ENCODE data around the gene RRP8. TPM values are rescaled to one million over a fixed set of nuclear protein-coding genes. Genes with fewer than 3 reads are reported as not detected.

The RRP8 gene
- total RNA-seq, 1 experiment from 2014 or later = 15.1 TPM

DNA sequence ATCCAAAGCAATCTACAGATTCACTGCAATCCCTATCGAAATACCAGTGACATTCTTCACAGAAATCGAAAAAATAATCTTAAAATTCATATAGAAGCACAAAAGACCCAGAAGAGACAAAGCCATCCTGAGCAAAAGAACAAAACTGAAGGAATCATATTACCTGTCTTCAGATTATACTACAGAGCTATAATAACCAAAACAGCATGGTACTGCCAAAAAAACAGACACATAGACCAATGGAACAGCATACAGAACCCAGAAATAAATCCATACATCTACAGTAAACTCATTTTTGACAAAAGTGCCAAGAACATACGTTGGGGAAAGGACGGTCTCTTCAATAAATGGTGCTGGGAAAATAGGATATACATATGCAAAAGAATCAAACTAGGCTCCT lies 18.9 kb downstream of the RRP8 start:
- H3K9me3 ChIP-seq (ENCODE audit: low read length) = peaks cover 8% of the 10 kb centered on the region; the same call in 1 of the 2 replicates
- no peak overlapping the region for H3K9ac ChIP-seq (ENCODE audit: low read length)
- ATAC-seq (no peak), DNase-seq (no peak)
- no peaks in the 10 kb centered on the region for H3K9me2 ChIP-seq (replicated peaks; ENCODE audit: low read length)
- POLR2A ChIA-PET (ENCODE audit: unreplicated experiment) = no interaction called here
- TF ChIP-seq EZH2 (IDR thresholded peaks at IDR 0.05; ENCODE audit: low read length, unreplicated experiment) (no peak), EZH2phosphoT487 (IDR thresholded peaks at IDR 0.05; ENCODE audit: borderline replicate concordance, low read length) (no peak)
- TF ChIP-seq, protein P1, sequence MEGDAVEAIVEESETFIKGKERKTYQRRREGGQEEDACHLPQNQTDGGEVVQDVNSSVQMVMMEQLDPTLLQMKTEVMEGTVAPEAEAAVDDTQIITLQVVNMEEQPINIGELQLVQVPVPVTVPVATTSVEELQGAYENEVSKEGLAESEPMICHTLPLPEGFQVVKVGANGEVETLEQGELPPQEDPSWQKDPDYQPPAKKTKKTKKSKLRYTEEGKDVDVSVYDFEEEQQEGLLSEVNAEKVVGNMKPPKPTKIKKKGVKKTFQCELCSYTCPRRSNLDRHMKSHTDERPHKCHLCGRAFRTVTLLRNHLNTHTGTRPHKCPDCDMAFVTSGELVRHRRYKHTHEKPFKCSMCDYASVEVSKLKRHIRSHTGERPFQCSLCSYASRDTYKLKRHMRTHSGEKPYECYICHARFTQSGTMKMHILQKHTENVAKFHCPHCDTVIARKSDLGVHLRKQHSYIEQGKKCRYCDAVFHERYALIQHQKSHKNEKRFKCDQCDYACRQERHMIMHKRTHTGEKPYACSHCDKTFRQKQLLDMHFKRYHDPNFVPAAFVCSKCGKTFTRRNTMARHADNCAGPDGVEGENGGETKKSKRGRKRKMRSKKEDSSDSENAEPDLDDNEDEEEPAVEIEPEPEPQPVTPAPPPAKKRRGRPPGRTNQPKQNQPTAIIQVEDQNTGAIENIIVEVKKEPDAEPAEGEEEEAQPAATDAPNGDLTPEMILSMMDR (conservative IDR thresholded peaks at IDR 0.05; ENCODE audit: low read depth, low read length) = no peak
- H3K4me1 ChIP-seq (ENCODE audit: insufficient read depth, low read length) = no peaks in the 10 kb centered on the region
- H3K27me3 ChIP-seq (ENCODE audit: low read length) = no peaks in the 10 kb centered on the region
- intact Hi-C loops (cut with micrococcal nuclease) = no loop called here
- H3K4me2 ChIP-seq (ENCODE audit: low read length) = no peak overlapping the region
- H4K20me1 ChIP-seq (ENCODE audit: low read length) = no peaks in the 10 kb centered on the region
- H3K4me3 ChIP-seq (ENCODE audit: low read length) = no peak overlapping the region
- H3F3A ChIP-seq (ENCODE audit: low read length, unreplicated experiment) = no peaks in the 10 kb centered on the region
- no peak overlapping the region for H3K27ac ChIP-seq (ENCODE audit: low read length)
- BruUV-seq (replicated peaks) = no TSS peak
- H3K36me3 ChIP-seq (ENCODE audit: low read depth, low read length) = peaks cover 13% of the 10 kb centered on the region; the same call in 1 of the 2 replicates
- no peaks in the 10 kb centered on the region for H3K79me2 ChIP-seq (ENCODE audit: low read length)
- no peak overlapping the region for H2AFZ ChIP-seq (ENCODE audit: low read length)
- CTCF ChIA-PET = no interaction called here

DNA sequence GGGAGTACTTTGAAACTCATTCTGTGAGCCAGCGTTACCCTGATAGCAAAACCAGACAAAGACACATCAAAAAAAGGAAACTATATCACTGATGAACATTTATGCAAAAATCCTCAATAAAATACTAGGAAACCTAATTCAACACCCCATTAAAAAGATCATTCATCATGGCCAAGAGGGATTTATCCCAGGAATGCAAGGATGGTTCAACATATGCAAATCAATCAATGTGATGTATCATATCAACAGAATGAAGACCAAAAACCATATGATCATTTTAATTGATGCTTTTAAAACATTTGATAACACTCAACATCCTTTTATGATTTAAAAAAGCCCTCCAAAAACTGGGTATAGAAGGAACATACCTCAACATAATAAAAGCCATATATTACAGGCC lies 19.8 kb downstream of the RRP8 start:
- Histone ChIP-seq H3F3A (ENCODE audit: low read length, unreplicated experiment) (no peaks in the 10 kb centered on the region), H3K79me2 (ENCODE audit: low read length) (no peaks in the 10 kb centered on the region), H2AFZ (ENCODE audit: low read length) (no peak overlapping the region), H3K9me2 (replicated peaks; ENCODE audit: low read length) (no peaks in the 10 kb centered on the region), H3K4me1 (ENCODE audit: insufficient read depth, low read length) (no peaks in the 10 kb centered on the region), H3K27ac (ENCODE audit: low read length) (no peak overlapping the region), H4K20me1 (ENCODE audit: low read length) (no peaks in the 10 kb centered on the region), H3K36me3 (ENCODE audit: low read depth, low read length) (peaks cover 13% of the 10 kb centered on the region; the same call in 1 of the 2 replicates), H3K4me3 (ENCODE audit: low read length) (no peak overlapping the region), H3K9me3 (ENCODE audit: low read length) (peaks cover 8% of the 10 kb centered on the region; the same call in 1 of the 2 replicates), H3K4me2 (ENCODE audit: low read length) (no peak overlapping the region), H3K27me3 (ENCODE audit: low read length) (no peaks in the 10 kb centered on the region), H3K9ac (ENCODE audit: low read length) (no peak overlapping the region)
- no TSS peak for BruUV-seq (replicated peaks)
- intact Hi-C loops (cut with micrococcal nuclease) = no loop called here
- POLR2A ChIA-PET (ENCODE audit: unreplicated experiment) = no interaction called here
- TF ChIP-seq, protein P1 (conservative IDR thresholded peaks at IDR 0.05; ENCODE audit: low read depth, low read length) = no peak
- TF ChIP-seq EZH2 (IDR thresholded peaks at IDR 0.05; ENCODE audit: low read length, unreplicated experiment) = no peak
- TF ChIP-seq EZH2phosphoT487 (IDR thresholded peaks at IDR 0.05; ENCODE audit: borderline replicate concordance, low read length) = no peak
- ATAC-seq (no peak), DNase-seq (no peak)
- CTCF ChIA-PET = no interaction called here

DNA sequence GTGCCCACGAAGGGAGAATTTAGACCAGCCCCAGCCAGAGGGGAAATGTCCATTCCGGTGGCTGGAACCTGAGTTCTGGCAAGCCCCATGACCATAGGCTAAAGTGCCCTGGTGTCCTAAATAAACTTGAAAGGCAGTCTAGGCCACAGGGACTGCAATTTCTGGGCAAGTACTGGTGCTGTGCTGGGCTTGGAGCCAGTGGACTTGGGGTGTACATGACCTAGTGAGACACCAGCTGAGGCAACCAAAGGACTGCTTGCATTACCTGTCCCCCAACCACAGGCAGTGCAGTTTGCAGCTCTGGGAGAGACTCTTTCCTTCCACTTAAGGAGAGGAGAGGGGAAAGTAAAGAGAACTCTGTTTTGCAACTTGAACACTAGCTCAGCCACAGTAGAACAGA lies 23.7 kb downstream of the RRP8 start:
- Histone ChIP-seq H4K20me1 (ENCODE audit: low read length) (no peaks in the 10 kb centered on the region), H3K9ac (ENCODE audit: low read length) (no peak overlapping the region), H3K4me2 (ENCODE audit: low read length) (no peak overlapping the region), H3K36me3 (ENCODE audit: low read depth, low read length) (peaks cover 10% of the 10 kb centered on the region; the same call in 1 of the 2 replicates), H3K4me1 (ENCODE audit: insufficient read depth, low read length) (no peaks in the 10 kb centered on the region), H3F3A (ENCODE audit: low read length, unreplicated experiment) (no peaks in the 10 kb centered on the region), H3K27ac (ENCODE audit: low read length) (no peak overlapping the region), H3K9me3 (ENCODE audit: low read length) (peaks cover 5% of the 10 kb centered on the region; the same call in 1 of the 2 replicates), H2AFZ (ENCODE audit: low read length) (no peak overlapping the region), H3K79me2 (ENCODE audit: low read length) (no peaks in the 10 kb centered on the region), H3K27me3 (ENCODE audit: low read length) (no peaks in the 10 kb centered on the region), H3K9me2 (replicated peaks; ENCODE audit: low read length) (no peaks in the 10 kb centered on the region), H3K4me3 (ENCODE audit: low read length) (no peak overlapping the region)
- TF ChIP-seq, protein P1 (conservative IDR thresholded peaks at IDR 0.05; ENCODE audit: low read depth, low read length) = no peak
- no peak for TF ChIP-seq EZH2phosphoT487 (IDR thresholded peaks at IDR 0.05; ENCODE audit: borderline replicate concordance, low read length)
- TF ChIP-seq EZH2 (IDR thresholded peaks at IDR 0.05; ENCODE audit: low read length, unreplicated experiment) = no peak
- intact Hi-C loops (cut with micrococcal nuclease) = no loop called here
- DNase-seq (no peak), ATAC-seq (no peak)
- ChIA-PET CTCF (no interaction called here), POLR2A (ENCODE audit: unreplicated experiment) (no interaction called here)
- no TSS peak for BruUV-seq (replicated peaks)
